GM12873 (cell line): ENCODE data around the gene TMEM200B.

Experiments used
- TF ChIP-seq, protein P1 (sequence below): IDR thresholded peaks from 2 replicates; pipeline ENCODE4 v1.5.1; 2012; ENCODE audit warnings: low read depth, mild to moderate bottlenecking, moderate library complexity, low read length, control low read depth; ENCODE audit not compliant: insufficient read depth; ENCODE audit errors: missing control alignments

Gene TMEM200B

DNA sequence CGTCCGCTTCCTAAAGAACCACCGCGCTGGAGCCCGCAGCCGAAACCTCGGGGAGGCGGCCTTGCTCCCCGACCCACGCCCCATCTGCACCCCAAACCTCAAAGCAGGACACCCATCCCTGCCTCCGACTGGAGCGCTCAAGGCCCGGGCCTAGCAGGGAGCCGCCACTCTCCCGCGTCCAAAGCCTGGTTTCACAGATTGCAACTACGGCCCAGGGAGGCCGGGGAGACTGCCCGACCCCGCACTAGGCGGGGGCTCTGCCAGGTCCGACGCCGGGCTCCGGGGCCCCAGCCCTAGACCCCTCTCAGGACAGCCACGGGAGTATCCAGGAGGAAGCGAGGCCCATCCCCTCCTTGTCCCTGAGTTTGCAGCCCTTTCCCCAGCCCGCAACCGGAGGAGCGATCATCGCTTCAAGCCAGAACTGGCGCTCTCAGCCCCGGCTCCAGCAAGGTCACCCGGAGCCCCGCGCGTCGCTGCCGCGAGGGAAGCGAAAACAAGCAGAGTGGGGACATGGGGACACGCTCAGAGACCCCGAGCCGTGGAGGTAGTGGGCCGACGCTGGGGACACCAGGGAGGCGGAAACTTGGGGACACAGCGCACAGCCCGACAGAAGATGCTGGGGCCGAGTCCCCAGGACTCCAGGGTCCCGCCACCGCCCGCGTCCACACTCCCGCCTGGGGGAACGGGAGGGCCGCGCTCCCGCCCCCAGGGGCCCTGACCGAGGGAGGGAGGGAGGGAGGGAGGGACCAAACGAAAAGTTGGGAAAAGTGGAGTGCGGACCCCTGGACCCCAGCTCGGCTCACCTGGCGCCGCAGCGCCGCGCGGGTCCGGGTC lies 433 bp downstream of the TMEM200B start:
- TF ChIP-seq, protein P1, sequence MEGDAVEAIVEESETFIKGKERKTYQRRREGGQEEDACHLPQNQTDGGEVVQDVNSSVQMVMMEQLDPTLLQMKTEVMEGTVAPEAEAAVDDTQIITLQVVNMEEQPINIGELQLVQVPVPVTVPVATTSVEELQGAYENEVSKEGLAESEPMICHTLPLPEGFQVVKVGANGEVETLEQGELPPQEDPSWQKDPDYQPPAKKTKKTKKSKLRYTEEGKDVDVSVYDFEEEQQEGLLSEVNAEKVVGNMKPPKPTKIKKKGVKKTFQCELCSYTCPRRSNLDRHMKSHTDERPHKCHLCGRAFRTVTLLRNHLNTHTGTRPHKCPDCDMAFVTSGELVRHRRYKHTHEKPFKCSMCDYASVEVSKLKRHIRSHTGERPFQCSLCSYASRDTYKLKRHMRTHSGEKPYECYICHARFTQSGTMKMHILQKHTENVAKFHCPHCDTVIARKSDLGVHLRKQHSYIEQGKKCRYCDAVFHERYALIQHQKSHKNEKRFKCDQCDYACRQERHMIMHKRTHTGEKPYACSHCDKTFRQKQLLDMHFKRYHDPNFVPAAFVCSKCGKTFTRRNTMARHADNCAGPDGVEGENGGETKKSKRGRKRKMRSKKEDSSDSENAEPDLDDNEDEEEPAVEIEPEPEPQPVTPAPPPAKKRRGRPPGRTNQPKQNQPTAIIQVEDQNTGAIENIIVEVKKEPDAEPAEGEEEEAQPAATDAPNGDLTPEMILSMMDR, result no peak

GRCh38 chr1:29122682-29123052 lies 1.0 kb downstream of the TMEM200B start:
- TF ChIP-seq, protein P1, result no peak

- TF ChIP-seq, protein P1, result no peak
Measured at GRCh38 chr1:29121936-29122681, 1.6 kb downstream of the TMEM200B start.

DNA sequence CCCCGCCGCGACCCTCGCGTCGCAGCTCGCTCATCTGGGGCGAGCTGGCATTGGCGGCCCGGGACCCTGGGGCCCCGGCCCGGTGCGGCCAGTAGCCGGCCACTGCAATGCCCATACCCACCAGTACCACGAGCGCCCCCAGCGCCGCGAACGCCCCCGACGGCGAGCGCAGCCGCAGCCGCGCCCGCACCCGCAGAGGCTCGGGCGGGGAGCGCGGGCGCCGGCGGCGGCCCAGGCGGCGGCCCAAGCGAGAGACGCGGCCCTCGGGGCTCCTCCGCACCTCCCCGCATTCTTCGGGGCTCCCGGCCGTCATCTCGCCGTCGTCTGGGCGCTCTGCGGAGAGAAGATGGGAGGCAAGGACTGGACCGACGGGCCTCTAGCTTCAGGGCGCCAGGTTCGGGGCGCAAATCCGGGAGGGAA lies 2.2 kb downstream of the TMEM200B start:
- TF ChIP-seq, protein P1, result no peak

DNA sequence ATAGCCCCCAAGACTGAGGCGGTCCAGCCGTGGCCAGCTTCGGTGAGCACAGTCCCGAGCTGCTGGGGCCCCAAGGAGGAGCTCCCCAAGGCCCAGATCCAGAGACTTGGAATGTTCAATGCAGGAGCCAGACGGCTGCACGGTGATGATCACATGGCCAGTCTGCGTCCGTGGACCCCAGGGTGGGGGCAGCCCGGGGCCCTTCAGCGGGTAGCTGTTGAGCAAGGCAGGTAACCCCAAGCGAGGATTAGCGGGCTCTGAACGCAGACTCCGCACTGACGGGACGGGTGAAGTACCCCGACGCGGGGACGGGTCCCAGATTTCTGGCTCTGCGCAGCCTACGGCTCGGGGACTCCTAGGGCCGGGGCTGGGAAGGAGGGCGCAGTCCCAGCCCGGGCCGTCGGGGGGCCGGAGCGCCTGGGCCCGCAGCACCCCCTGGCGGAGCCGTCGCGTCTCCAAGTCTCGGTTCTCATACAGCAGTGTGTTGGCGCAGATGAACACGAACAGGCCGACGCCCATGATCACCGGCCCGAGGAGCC lies 2.7 kb downstream of the TMEM200B start:
- TF ChIP-seq, protein P1, result peak; percentile 80

DNA sequence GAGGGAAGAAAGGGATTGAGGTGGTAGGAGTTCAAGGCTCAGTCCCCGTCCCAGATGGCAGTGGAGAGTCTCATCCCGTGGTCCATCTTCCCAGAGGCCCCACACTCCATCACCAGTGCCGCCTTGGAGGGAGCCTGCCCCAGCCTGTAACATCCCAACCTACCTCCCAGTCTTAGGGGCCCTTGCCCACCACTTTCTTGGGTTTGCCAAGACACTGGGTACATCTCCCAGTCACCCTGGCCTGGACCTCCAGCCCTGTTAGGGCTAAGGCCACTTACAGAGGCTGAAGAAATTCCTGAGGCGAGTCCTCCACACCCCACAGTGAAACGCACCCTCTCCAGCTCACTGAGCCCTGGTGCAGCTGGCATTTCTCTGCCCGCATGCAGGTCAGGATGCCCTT lies 3.3 kb downstream of the TMEM200B start:
- TF ChIP-seq, protein P1, result no peak
